ENCODE data around the gene TEAD3.

DNA sequence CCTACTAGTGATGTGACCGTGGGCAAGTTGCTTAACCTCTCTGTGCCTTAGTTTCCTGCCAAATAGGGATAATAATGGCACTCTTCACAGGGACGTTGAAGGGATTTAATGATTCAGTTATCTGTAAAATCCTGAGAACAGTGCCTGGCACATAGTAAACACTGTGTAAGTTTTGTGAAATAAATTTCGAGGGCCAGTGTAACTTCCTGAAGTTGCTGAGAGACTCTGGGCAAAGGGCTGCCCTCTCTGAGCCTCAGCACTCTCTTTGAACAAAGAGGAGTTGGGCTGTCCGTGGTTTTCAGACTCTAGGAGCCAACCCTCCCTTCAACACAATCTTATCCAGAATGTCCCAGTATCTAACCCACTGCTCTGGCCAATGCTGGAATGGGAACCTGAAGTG, 2.5 kb upstream of the TEAD3 start:
- TF ChIP-seq, protein P1, sequence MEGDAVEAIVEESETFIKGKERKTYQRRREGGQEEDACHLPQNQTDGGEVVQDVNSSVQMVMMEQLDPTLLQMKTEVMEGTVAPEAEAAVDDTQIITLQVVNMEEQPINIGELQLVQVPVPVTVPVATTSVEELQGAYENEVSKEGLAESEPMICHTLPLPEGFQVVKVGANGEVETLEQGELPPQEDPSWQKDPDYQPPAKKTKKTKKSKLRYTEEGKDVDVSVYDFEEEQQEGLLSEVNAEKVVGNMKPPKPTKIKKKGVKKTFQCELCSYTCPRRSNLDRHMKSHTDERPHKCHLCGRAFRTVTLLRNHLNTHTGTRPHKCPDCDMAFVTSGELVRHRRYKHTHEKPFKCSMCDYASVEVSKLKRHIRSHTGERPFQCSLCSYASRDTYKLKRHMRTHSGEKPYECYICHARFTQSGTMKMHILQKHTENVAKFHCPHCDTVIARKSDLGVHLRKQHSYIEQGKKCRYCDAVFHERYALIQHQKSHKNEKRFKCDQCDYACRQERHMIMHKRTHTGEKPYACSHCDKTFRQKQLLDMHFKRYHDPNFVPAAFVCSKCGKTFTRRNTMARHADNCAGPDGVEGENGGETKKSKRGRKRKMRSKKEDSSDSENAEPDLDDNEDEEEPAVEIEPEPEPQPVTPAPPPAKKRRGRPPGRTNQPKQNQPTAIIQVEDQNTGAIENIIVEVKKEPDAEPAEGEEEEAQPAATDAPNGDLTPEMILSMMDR (IDR thresholded peaks at IDR 0.05): no peak
- no peak for TF ChIP-seq POLR2A (IDR thresholded peaks at IDR 0.05)
